ENCODE data around the gene OTX1.

Gene OTX1

GRCh38 chr2:63047321-63048279, 3.0 kb upstream of the OTX1 start:
- no peak for DNase-seq

GRCh38 chr2:63048367-63049171, 2.1 kb upstream of the OTX1 start:
- DNase-seq, result no peak

GRCh38 chr2:63049211-63049969, 1.2 kb upstream of the OTX1 start:
- DNase-seq, result no peak

- DNase-seq, result no peak
These were observed 678 bp upstream of the OTX1 start for GRCh38 chr2:63049970-63050333.

GRCh38 chr2:63051042-63051794, 588 bp downstream of the OTX1 start:
- no peak for DNase-seq

GRCh38 chr2:63051795-63052333, 1.2 kb downstream of the OTX1 start:
- DNase-seq, result no peak

GRCh38 chr2:63052411-63053080, 1.9 kb downstream of the OTX1 start:
- no peak for DNase-seq

GRCh38 chr2:63053081-63053888, 2.7 kb downstream of the OTX1 start:
- no peak for DNase-seq

- DNase-seq, result peak; percentile 30
These were observed 3.4 kb downstream of the OTX1 start for GRCh38 chr2:63053889-63054602.

- DNase-seq, result no peak
These were observed 4.2 kb downstream of the OTX1 start for GRCh38 chr2:63054841-63055225.

- DNase-seq, result no peak
These were observed 4.8 kb downstream of the OTX1 start for GRCh38 chr2:63055226-63056106.

GRCh38 chr2:63056107-63057050, 5.7 kb downstream of the OTX1 start:
- DNase-seq, result no peak

GRCh38 chr2:63057249-63058143, 6.9 kb downstream of the OTX1 start:
- DNase-seq, result no peak

- no peak for DNase-seq
These were observed 7.7 kb downstream of the OTX1 start for GRCh38 chr2:63058144-63058920.

GRCh38 chr2:63058921-63059792, 8.5 kb downstream of the OTX1 start:
- no peak for DNase-seq

All from fibroblast of skin of right biceps (primary cell).